ENCODE data around the gene FAM20C. TPM values are rescaled to one million over a fixed set of nuclear protein-coding genes. Genes with fewer than 3 reads are reported as not detected.

Gene FAM20C
- total RNA-seq, 1 donor from 2014 or later = 0.11 TPM

DNA sequence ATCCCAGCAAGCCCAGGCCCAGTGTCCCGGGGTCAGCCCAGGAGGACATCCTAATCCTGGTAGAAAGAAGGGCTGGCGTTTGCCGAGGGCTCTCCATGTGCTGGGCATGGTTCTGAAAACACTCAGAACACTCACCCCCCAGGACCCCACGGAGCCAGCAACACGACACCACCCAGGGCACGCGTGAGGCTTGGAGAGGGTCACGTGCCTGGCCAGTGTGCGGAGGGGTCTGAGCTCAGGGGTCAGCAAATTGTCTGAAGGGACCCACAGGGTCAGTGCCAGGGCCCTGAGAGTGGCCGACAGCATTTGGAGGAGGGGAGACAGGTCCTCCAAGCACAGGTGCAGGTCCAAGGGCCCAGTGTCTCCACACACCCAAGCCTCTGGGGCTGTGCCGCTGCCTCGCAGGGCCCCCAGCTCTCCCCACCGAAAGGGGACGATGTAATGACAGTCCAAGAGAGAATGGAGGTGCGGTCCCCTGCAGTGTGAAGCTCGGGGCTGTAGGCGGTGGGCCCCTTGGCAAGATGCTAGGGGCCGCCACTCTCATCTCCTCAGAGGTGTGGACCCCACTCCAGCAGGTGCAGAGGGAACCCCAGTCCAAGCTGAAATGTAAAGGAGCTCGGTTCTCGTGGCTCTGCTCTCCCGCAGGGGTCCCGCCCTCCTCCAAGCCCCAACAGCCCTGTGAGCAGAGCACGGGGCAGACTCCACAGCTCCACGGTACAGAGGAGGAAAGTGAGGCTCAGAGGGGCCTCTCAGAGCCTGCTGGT, 105.4 kb downstream of the FAM20C start:
- DNase-seq (no peak), ATAC-seq (ENCODE audit: low read depth) (no peak)
- Mint-ChIP-seq H3K36me3 (ENCODE audit: low read depth) (no peaks in the 10 kb centered on the region), H3K9me3 (no peaks in the 10 kb centered on the region), H3K27me3 (peaks cover 4% of the 10 kb centered on the region), H3K27ac (no peak overlapping the region), H3K4me1 (no peaks in the 10 kb centered on the region), H3K4me3 (no peak overlapping the region)
- POLR2A ChIA-PET = no interaction called here
- CTCF ChIA-PET = no interaction called here
- TF ChIP-seq, protein P1, sequence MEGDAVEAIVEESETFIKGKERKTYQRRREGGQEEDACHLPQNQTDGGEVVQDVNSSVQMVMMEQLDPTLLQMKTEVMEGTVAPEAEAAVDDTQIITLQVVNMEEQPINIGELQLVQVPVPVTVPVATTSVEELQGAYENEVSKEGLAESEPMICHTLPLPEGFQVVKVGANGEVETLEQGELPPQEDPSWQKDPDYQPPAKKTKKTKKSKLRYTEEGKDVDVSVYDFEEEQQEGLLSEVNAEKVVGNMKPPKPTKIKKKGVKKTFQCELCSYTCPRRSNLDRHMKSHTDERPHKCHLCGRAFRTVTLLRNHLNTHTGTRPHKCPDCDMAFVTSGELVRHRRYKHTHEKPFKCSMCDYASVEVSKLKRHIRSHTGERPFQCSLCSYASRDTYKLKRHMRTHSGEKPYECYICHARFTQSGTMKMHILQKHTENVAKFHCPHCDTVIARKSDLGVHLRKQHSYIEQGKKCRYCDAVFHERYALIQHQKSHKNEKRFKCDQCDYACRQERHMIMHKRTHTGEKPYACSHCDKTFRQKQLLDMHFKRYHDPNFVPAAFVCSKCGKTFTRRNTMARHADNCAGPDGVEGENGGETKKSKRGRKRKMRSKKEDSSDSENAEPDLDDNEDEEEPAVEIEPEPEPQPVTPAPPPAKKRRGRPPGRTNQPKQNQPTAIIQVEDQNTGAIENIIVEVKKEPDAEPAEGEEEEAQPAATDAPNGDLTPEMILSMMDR (IDR thresholded peaks at IDR 0.05) = no peak
- intact Hi-C loops (cut with micrococcal nuclease) = no loop called here

DNA sequence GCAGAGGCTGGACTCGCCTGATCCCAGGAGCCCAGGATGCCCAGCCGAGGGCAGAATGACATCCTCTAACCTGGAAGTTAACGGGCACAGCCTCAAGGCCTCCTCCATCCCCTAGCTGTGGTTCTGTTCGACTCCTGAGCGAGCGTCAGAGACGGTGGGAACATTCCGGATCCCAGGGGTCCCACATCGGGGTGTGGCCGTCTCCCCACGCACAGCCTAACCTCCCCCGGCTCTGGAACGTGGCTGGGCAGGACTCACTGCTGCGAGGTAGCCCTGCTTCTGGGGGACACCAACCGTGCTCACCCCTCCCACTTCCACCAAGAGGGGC, 106.0 kb downstream of the FAM20C start:
- intact Hi-C loops (cut with micrococcal nuclease) = no loop called here
- ChIA-PET POLR2A (no interaction called here), CTCF (no interaction called here)
- Mint-ChIP-seq H3K27ac (no peak overlapping the region), H3K4me3 (no peak overlapping the region), H3K36me3 (ENCODE audit: low read depth) (no peaks in the 10 kb centered on the region), H3K9me3 (no peaks in the 10 kb centered on the region), H3K4me1 (no peaks in the 10 kb centered on the region), H3K27me3 (peaks cover under 1% of the 10 kb centered on the region)
- no peak for ATAC-seq (ENCODE audit: low read depth)
- TF ChIP-seq, protein P1 (IDR thresholded peaks at IDR 0.05) = no peak
- no peak for DNase-seq

DNA sequence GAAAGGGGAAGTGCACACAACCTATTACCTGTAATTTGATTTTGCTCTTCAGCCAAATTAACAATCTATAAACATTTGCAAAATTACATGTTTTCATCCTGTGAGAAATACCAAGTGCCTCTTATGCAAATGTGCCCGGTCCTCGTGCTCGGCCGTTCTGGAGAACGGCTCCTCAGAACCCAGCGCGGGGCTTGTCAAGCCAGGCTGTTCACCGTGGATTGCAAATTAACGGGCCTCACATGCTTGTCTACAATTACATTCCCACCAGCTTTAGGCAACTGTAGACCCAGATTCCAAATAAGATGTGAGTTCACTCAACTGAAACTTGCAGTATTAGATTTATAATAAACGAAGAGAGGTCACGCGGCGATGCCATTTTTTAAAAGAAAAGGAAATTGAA, 106.4 kb downstream of the FAM20C start:
- ATAC-seq (ENCODE audit: low read depth) = no peak
- Mint-ChIP-seq H3K27me3 (no peaks in the 10 kb centered on the region), H3K9me3 (no peaks in the 10 kb centered on the region), H3K27ac (no peak overlapping the region), H3K4me1 (no peaks in the 10 kb centered on the region), H3K36me3 (ENCODE audit: low read depth) (no peaks in the 10 kb centered on the region), H3K4me3 (no peak overlapping the region)
- intact Hi-C loops (cut with micrococcal nuclease) = no loop called here
- TF ChIP-seq, protein P1 (IDR thresholded peaks at IDR 0.05) = no peak
- POLR2A ChIA-PET = no interaction called here
- DNase-seq = no peak
- CTCF ChIA-PET = no interaction called here

DNA sequence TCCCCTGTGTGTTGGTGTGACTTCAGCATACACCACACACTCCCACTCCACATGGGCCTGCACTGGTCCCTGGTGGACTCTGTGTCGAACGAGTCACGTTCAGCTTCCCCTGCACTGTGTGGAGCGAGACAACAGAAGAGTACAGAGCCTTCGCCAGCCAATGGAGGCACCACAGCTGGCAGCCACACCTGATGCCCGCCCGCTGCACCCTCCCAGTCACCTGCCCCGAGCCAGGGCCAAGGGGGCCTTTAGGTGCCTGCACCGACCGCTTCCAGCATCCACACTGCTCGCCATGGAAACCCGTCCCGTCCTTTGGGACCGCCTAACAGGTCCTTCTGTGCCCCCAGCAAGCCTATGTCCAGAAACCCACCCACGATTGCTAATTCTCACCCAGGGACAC, 106.8 kb downstream of the FAM20C start:
- CTCF ChIA-PET = no interaction called here
- H3K4me3 Mint-ChIP-seq = no peak overlapping the region
- intact Hi-C loops (cut with micrococcal nuclease) = no loop called here
- H3K4me1 Mint-ChIP-seq = no peaks in the 10 kb centered on the region
- TF ChIP-seq, protein P1 (IDR thresholded peaks at IDR 0.05) = no peak
- H3K36me3 Mint-ChIP-seq (ENCODE audit: low read depth) = no peaks in the 10 kb centered on the region
- no peak for DNase-seq
- no peaks in the 10 kb centered on the region for H3K27me3 Mint-ChIP-seq
- no peak overlapping the region for H3K27ac Mint-ChIP-seq
- no peaks in the 10 kb centered on the region for H3K9me3 Mint-ChIP-seq
- POLR2A ChIA-PET = no interaction called here
- no peak for ATAC-seq (ENCODE audit: low read depth)

DNA sequence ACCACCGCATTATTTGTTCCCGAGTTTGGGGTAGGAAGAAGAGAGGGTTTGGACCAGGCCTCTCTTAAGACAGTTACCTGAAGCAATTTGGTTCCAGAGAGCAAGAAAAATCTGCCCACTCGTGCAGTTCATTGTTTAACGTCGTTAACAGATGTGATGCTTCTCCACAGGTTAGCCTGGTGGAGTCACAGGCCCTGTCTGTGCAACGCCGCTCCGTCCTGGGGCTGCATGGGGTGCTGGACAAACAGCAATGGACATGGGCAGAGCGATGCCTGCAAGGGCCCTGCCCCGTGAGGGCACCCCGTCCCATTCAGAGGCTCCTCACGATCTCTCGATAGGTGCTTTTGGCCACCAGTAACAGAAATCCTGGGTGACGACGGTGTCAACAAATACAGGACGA, 107.3 kb downstream of the FAM20C start:
- DNase-seq (no peak), ATAC-seq (ENCODE audit: low read depth) (no peak)
- TF ChIP-seq, protein P1 (IDR thresholded peaks at IDR 0.05) = no peak
- CTCF ChIA-PET = no interaction called here
- no peaks in the 10 kb centered on the region for H3K27me3 Mint-ChIP-seq
- H3K4me1 Mint-ChIP-seq = no peaks in the 10 kb centered on the region
- intact Hi-C loops (cut with micrococcal nuclease) = no loop called here
- H3K9me3 Mint-ChIP-seq = no peaks in the 10 kb centered on the region
- H3K4me3 Mint-ChIP-seq = no peak overlapping the region
- no peak overlapping the region for H3K27ac Mint-ChIP-seq
- POLR2A ChIA-PET = no interaction called here
- no peaks in the 10 kb centered on the region for H3K36me3 Mint-ChIP-seq (ENCODE audit: low read depth)
